H7 (cell line): Measurements from ENCODE around the gene C17orf78. TPM values are rescaled to one million over a fixed set of nuclear protein-coding genes. Genes with fewer than 3 reads are reported as not detected.
"Not testable (repeated sequence)": the region's sequence is repeated elsewhere in the genome, so short reads cannot be mapped to it uniquely, and the experiment has no call there.

Experiments
- DNase-seq: peaks from one replicate; pipeline ENCODE4 v3.0.0; 2012
- H3K27me3 ChIP-seq: 2 replicates; pipeline ENCODE4 v1.6.0; 2011; ENCODE audit warnings: mild to moderate bottlenecking, low read length; ENCODE audit not compliant: control insufficient read depth, insufficient read depth
- H3K36me3 ChIP-seq: replicated peaks from 2 replicates; pipeline ENCODE4 v1.5.1; 2011; ENCODE audit warnings: low read length; ENCODE audit not compliant: control insufficient read depth, insufficient read depth
- H3K4me3 ChIP-seq: 2 replicates; pipeline ENCODE4 v1.5.1; 2011; ENCODE audit warnings: low read depth, mild to moderate bottlenecking, control low read depth, low read length, moderate library complexity; ENCODE audit not compliant: insufficient read depth
- total RNA-seq: library from RNA; depleted of rRNA; stranded (reverse); fragments of >200 nt; shearing (Covaris generic); gene quantifications from 2 replicates; pipeline ENCODE4 v1.2.3, GENCODE V29; 2014; rRNA removed

The C17orf78 gene
- total RNA-seq, result not detected in 2 replicates

GRCh38 chr17:37375706-37376105 lies at the start of gene C17orf78:
Gene C17orf78 (plus strand): TSS chr17:37375985. CDS start chr17:37376093, 108 bp downstream.
- no peak for DNase-seq
- H3K27me3 ChIP-seq, result no peaks in the 10 kb centered on the region
- H3K4me3 ChIP-seq, result no peak within 1 kb of the TSS
- H3K36me3 ChIP-seq, result no peaks in the 10 kb centered on the region

- H3K4me3 ChIP-seq, result no peak overlapping the region
- no peaks in the 10 kb centered on the region for H3K27me3 ChIP-seq
- H3K36me3 ChIP-seq, result peaks cover 5% of the 10 kb centered on the region
- no peak for DNase-seq
Measured at GRCh38 chr17:37327341-37328090, 48.3 kb upstream of the C17orf78 start.

- Histone ChIP-seq H3K27me3 (no peaks in the 10 kb centered on the region), H3K4me3 (no peak overlapping the region), H3K36me3 (peaks cover 3% of the 10 kb centered on the region; the same call in 1 of the 2 replicates)
- no peak for DNase-seq
Measured at GRCh38 chr17:37338847-37339246, 36.9 kb upstream of the C17orf78 start.

- H3K4me3 ChIP-seq, result no peak overlapping the region
- peaks cover 3% of the 10 kb centered on the region; the same call in 1 of the 2 replicates for H3K36me3 ChIP-seq
- DNase-seq, result no peak
- H3K27me3 ChIP-seq, result no peaks in the 10 kb centered on the region
Measured at GRCh38 chr17:37339321-37339720, 36.5 kb upstream of the C17orf78 start.

GRCh38 chr17:37340804-37341203 lies 35.0 kb upstream of the C17orf78 start:
- no peaks in the 10 kb centered on the region for H3K27me3 ChIP-seq
- H3K4me3 ChIP-seq, result no peak overlapping the region
- peaks cover 3% of the 10 kb centered on the region; the same call in 1 of the 2 replicates for H3K36me3 ChIP-seq
- no peak for DNase-seq

GRCh38 chr17:37342589-37342988 lies 33.2 kb upstream of the C17orf78 start:
- Histone ChIP-seq H3K27me3 (no peaks in the 10 kb centered on the region), H3K36me3 (peaks cover 5% of the 10 kb centered on the region), H3K4me3 (no peak overlapping the region)
- DNase-seq, result no peak

- Histone ChIP-seq H3K4me3 (no peak overlapping the region), H3K36me3 (peaks cover 2% of the 10 kb centered on the region), H3K27me3 (no peaks in the 10 kb centered on the region)
- no peak for DNase-seq
Measured at GRCh38 chr17:37344519-37344918, 31.3 kb upstream of the C17orf78 start.

GRCh38 chr17:37346863-37347402 lies 28.9 kb upstream of the C17orf78 start:
- DNase-seq, H3K27me3 ChIP-seq, H3K4me3 ChIP-seq, H3K36me3 ChIP-seq: not testable (repeated sequence)

GRCh38 chr17:37356796-37357569 lies 18.8 kb upstream of the C17orf78 start:
- H3K27me3 ChIP-seq, H3K36me3 ChIP-seq, H3K4me3 ChIP-seq, DNase-seq: not testable (repeated sequence)

GRCh38 chr17:37358098-37358829 lies 17.5 kb upstream of the C17orf78 start:
- peaks cover 3% of the 10 kb centered on the region; the same call in 1 of the 2 replicates for H3K36me3 ChIP-seq
- H3K27me3 ChIP-seq, result no peaks in the 10 kb centered on the region
- H3K4me3 ChIP-seq, result peak overlapping the region; percentile 85
- DNase-seq, result peak; percentile 88

GRCh38 chr17:37358830-37359681 lies 16.7 kb upstream of the C17orf78 start:
- Histone ChIP-seq H3K36me3 (peaks cover 3% of the 10 kb centered on the region; the same call in 1 of the 2 replicates), H3K27me3 (no peaks in the 10 kb centered on the region), H3K4me3 (peak overlapping the region; percentile 85)
- DNase-seq, result peak; percentile 99

- H3K36me3 ChIP-seq, result no peaks in the 10 kb centered on the region
- DNase-seq, result no peak
- H3K27me3 ChIP-seq, result no peaks in the 10 kb centered on the region
- peak overlapping the region; percentile 45 for H3K4me3 ChIP-seq
Measured at GRCh38 chr17:37359682-37360188, 16.1 kb upstream of the C17orf78 start.

- H3K27me3 ChIP-seq, result no peaks in the 10 kb centered on the region
- H3K36me3 ChIP-seq, result no peaks in the 10 kb centered on the region
- DNase-seq, result no peak
- no peak overlapping the region for H3K4me3 ChIP-seq
Measured at GRCh38 chr17:37360632-37361031, 15.2 kb upstream of the C17orf78 start.
